ENCODE data around the gene SHROOM3.

SHROOM3 gene

DNA sequence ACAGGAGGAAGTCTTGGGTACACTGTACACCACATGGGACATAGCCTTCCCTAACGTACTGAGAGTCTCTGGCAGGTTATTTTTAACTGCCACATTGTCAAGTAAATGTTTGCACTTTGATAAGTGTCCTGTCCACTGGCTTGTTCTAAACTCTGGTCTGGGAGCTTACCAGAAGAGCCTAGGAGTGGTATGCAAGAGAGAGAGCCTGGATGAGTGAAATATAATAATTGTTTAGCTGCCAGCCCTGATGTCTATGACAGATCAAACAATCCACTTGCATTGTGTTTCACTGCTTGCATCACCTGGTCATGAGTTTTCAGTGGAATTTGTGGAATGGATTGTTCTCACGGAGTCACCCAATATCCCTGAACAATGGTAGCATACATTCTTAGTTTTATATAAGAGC, 91.6 kb downstream of the SHROOM3 start:
- Histone ChIP-seq H3K27me3 (ENCODE audit: control insufficient read depth, insufficient read depth, low read length) (no peaks in the 10 kb centered on the region), H3K9me3 (ENCODE audit: control insufficient read depth, insufficient read depth, low read length) (no peaks in the 10 kb centered on the region), H3K4me3 (ENCODE audit: low read depth, low read length) (no peak overlapping the region), H3K4me1 (ENCODE audit: control insufficient read depth, insufficient read depth, low read length) (no peaks in the 10 kb centered on the region), H3K27ac (ENCODE audit: low read depth, low read length) (no peak overlapping the region), H3K36me3 (ENCODE audit: control insufficient read depth, insufficient read depth, low read length) (no peaks in the 10 kb centered on the region), H3K9ac (ENCODE audit: low read depth, low read length) (no peak overlapping the region)

DNA sequence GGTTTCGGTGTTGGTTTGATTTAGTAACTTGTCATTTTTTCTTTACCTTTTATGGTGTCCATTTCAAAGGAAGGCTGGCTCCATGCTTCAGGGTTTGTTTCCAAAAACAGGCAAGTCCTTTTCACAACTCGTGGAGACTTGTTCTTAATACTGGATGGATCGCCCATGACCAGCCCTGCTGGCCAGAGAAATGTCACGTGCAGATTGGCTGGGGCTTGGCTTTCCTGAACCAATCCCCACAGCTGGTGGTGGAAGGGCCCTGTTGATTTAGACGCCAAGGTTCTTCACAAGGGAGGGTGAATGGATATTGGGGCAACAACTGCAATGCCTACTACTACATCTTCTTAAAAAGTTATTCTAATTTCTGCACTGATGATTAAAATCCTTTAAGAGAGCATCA, 92.6 kb downstream of the SHROOM3 start:
- Histone ChIP-seq H3K9ac (ENCODE audit: low read depth, low read length) (no peak overlapping the region), H3K4me1 (ENCODE audit: control insufficient read depth, insufficient read depth, low read length) (no peaks in the 10 kb centered on the region), H3K9me3 (ENCODE audit: control insufficient read depth, insufficient read depth, low read length) (no peaks in the 10 kb centered on the region), H3K27ac (ENCODE audit: low read depth, low read length) (no peak overlapping the region), H3K4me3 (ENCODE audit: low read depth, low read length) (no peak overlapping the region), H3K36me3 (ENCODE audit: control insufficient read depth, insufficient read depth, low read length) (no peaks in the 10 kb centered on the region), H3K27me3 (ENCODE audit: control insufficient read depth, insufficient read depth, low read length) (no peaks in the 10 kb centered on the region)

DNA sequence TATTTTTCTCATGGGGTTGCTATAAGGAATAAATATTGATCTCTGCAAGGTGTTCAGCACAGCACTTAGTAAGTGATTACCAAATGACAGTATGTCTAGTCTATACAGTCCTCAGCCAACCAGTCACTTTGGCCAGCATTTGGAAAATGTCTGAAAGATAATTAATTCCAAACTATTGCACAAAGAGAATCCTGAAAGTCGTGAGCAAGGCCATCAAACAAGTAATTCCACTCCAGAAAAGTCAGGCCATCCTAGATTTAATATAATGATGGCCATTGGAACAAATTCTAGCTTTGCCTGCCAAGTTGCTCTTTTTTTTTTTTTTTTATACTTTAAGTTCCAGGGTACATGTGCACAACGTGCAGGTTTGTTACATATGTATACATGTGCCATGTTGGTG, 96.6 kb downstream of the SHROOM3 start:
- no peaks in the 10 kb centered on the region for H3K9me3 ChIP-seq (ENCODE audit: control insufficient read depth, insufficient read depth, low read length)

DNA sequence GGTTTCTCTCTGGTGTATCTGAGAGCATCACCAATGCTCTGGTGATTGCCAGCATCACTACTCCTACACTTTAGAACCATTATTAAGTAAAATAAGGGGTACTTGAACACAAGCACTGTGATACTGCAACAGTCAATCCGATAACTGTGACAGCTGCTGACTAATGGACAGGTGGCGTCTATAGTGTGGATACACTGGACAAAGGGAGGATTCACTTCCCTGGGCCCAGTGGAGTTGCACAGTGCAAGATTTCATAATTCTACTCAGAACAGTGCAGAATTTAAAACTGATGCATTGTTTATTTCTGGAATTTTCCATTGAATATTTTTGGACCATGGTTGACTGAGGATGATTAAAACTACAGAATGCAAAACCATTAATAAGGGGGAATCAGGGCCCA, 97.8 kb downstream of the SHROOM3 start:
- peaks cover 12% of the 10 kb centered on the region for H3K4me1 ChIP-seq (ENCODE audit: control insufficient read depth, insufficient read depth, low read length)

More for the DNA sequence above, 96.6 kb downstream of the SHROOM3 start:
- Histone ChIP-seq H3K4me3 (ENCODE audit: low read depth, low read length) (no peak overlapping the region), H3K9ac (ENCODE audit: low read depth, low read length) (no peak overlapping the region), H3K4me1 (ENCODE audit: control insufficient read depth, insufficient read depth, low read length) (peaks cover 12% of the 10 kb centered on the region), H3K36me3 (ENCODE audit: control insufficient read depth, insufficient read depth, low read length) (no peaks in the 10 kb centered on the region), H3K27ac (ENCODE audit: low read depth, low read length) (no peak overlapping the region), H3K27me3 (ENCODE audit: control insufficient read depth, insufficient read depth, low read length) (no peaks in the 10 kb centered on the region)

DNA sequence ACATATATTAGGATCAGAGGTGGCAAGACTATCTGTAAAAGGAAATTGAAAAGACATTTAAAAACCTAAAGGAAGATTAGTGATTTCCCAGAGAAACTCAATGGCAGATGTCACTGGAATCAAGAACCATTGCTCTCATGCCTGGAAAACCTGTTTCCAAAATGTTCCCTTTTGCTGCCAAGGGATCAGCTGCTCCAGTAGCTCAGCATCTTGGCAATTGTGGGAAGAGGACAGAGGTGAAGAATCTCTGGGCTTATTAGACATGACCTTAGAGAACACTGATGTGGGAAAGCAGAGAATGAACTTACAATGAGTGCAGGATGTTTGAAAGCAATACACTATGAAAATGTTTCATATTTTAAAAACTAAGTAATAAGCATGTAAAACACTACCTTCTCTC, 98.3 kb downstream of the SHROOM3 start:
- no peaks in the 10 kb centered on the region for H3K36me3 ChIP-seq (ENCODE audit: control insufficient read depth, insufficient read depth, low read length)
- H3K9ac ChIP-seq (ENCODE audit: low read depth, low read length), result no peak overlapping the region
- H3K9me3 ChIP-seq (ENCODE audit: control insufficient read depth, insufficient read depth, low read length), result no peaks in the 10 kb centered on the region
- H3K4me3 ChIP-seq (ENCODE audit: low read depth, low read length), result no peak overlapping the region
- H3K27me3 ChIP-seq (ENCODE audit: control insufficient read depth, insufficient read depth, low read length), result no peaks in the 10 kb centered on the region
- peaks cover 12% of the 10 kb centered on the region for H3K4me1 ChIP-seq (ENCODE audit: control insufficient read depth, insufficient read depth, low read length)
- H3K27ac ChIP-seq (ENCODE audit: low read depth, low read length), result no peak overlapping the region

More for the DNA sequence above, 97.8 kb downstream of the SHROOM3 start:
- Histone ChIP-seq H3K27me3 (ENCODE audit: control insufficient read depth, insufficient read depth, low read length) (no peaks in the 10 kb centered on the region), H3K36me3 (ENCODE audit: control insufficient read depth, insufficient read depth, low read length) (no peaks in the 10 kb centered on the region), H3K27ac (ENCODE audit: low read depth, low read length) (no peak overlapping the region), H3K9ac (ENCODE audit: low read depth, low read length) (no peak overlapping the region), H3K4me3 (ENCODE audit: low read depth, low read length) (no peak overlapping the region), H3K9me3 (ENCODE audit: control insufficient read depth, insufficient read depth, low read length) (no peaks in the 10 kb centered on the region)

DNA sequence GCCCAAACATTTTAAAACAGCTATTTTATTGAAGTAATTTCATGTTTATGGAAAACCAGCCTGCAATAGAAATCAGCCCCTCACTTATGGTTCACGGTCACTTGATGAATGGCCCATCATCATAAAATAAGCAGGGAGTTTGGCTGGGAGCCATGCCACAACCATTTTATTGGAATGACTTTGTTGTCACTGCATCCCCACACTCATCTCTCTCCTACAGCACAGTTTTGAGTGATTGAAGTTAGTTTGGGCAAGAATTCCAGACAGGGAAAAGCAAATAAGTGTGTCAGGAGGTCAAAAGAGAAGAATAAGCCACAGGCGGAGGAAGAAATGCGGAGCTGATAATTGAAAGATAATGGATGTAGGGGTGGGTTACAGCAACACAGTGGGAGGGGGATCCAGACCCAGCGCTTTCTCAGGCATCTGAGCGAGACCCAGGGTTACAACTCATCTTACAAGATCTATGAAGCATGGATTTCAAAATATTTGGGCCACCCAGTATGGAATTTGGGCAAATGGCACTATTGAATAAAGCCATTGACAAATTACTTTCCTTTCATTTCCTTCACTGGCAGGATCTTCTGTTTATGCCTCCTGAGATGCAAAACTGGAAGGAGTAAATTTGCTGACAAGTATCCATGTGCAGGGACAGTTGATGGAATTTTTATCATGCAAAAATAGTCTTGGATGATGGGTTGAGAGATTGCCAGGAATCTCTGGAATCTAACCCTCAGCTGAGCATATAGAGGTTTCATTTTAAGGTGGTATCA, 100.8 kb downstream of the SHROOM3 start:
- Histone ChIP-seq H3K27ac (ENCODE audit: low read depth, low read length) (no peak overlapping the region), H3K36me3 (ENCODE audit: control insufficient read depth, insufficient read depth, low read length) (no peaks in the 10 kb centered on the region), H3K4me3 (ENCODE audit: low read depth, low read length) (no peak overlapping the region), H3K9me3 (ENCODE audit: control insufficient read depth, insufficient read depth, low read length) (no peaks in the 10 kb centered on the region), H3K27me3 (ENCODE audit: control insufficient read depth, insufficient read depth, low read length) (no peaks in the 10 kb centered on the region), H3K9ac (ENCODE audit: low read depth, low read length) (no peak overlapping the region), H3K4me1 (ENCODE audit: control insufficient read depth, insufficient read depth, low read length) (peaks cover 19% of the 10 kb centered on the region)

DNA sequence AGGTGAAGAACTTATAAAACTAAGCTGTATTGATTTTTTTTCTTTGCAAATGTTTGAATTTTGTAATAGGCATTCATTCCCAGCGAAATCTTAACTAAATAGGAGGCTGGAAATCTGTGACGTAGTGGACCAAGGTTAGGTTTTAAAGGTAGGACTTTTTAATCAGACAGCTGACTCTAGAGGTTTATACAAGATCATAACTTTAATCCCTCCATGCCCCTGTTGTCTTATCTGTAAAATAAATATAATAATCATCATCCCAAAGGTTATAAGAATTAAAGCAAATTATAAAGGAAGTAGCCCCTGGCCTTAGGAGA, 101.3 kb downstream of the SHROOM3 start:
- Histone ChIP-seq H3K4me3 (ENCODE audit: low read depth, low read length) (no peak overlapping the region), H3K27me3 (ENCODE audit: control insufficient read depth, insufficient read depth, low read length) (no peaks in the 10 kb centered on the region), H3K9me3 (ENCODE audit: control insufficient read depth, insufficient read depth, low read length) (no peaks in the 10 kb centered on the region), H3K9ac (ENCODE audit: low read depth, low read length) (no peak overlapping the region), H3K4me1 (ENCODE audit: control insufficient read depth, insufficient read depth, low read length) (peaks cover 20% of the 10 kb centered on the region), H3K27ac (ENCODE audit: low read depth, low read length) (no peak overlapping the region), H3K36me3 (ENCODE audit: control insufficient read depth, insufficient read depth, low read length) (no peaks in the 10 kb centered on the region)

DNA sequence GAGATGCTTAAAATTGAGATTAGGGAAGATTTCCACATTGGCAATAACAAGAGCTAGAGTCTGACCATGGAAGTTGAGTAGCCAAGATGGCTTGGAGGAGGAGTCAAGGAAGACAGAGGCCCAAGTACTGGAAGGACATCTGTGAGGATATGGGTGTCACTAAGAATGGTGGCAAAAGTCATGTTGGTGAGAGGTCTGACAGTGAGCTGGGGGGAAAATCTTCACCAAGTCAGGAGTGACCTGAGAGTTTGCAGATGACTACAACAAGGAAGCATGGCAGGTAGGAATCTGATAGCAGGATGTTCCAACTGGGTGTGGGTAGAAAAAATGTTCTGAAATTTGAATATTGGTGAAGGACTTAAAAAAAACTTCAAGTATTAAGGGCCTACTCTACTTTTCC, 103.3 kb downstream of the SHROOM3 start:
- Histone ChIP-seq H3K4me3 (ENCODE audit: low read depth, low read length) (no peak overlapping the region), H3K36me3 (ENCODE audit: control insufficient read depth, insufficient read depth, low read length) (no peaks in the 10 kb centered on the region), H3K4me1 (ENCODE audit: control insufficient read depth, insufficient read depth, low read length) (peaks cover 20% of the 10 kb centered on the region), H3K27me3 (ENCODE audit: control insufficient read depth, insufficient read depth, low read length) (no peaks in the 10 kb centered on the region), H3K27ac (ENCODE audit: low read depth, low read length) (no peak overlapping the region), H3K9me3 (ENCODE audit: control insufficient read depth, insufficient read depth, low read length) (no peaks in the 10 kb centered on the region), H3K9ac (ENCODE audit: low read depth, low read length) (no peak overlapping the region)

DNA sequence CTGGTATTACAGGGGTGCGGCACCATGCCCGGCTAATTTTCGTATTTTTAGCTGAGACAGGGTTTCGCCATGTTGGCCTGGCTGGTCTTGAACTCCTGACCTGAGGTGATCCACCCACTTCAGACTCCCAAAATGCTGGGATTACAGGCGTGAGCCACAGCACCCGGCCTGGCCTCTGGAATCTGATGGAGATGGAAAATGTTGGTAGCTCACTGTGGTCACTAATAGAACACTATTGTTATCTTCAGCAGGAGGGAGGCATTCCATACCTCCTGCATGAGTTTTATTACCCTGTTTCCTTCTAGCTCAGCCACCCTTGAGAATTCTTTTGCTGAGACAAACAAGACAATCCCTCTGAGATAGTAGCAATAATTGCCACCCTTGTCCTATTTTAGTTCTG, 105.0 kb downstream of the SHROOM3 start:
- no peak overlapping the region for H3K4me3 ChIP-seq (ENCODE audit: low read depth, low read length)
- H3K36me3 ChIP-seq (ENCODE audit: control insufficient read depth, insufficient read depth, low read length), result no peaks in the 10 kb centered on the region
- H3K4me1 ChIP-seq (ENCODE audit: control insufficient read depth, insufficient read depth, low read length), result peaks cover 24% of the 10 kb centered on the region
- H3K27me3 ChIP-seq (ENCODE audit: control insufficient read depth, insufficient read depth, low read length), result no peaks in the 10 kb centered on the region
- peak overlapping the region; percentile 72 for H3K27ac ChIP-seq (ENCODE audit: low read depth, low read length)
- H3K9me3 ChIP-seq (ENCODE audit: control insufficient read depth, insufficient read depth, low read length), result no peaks in the 10 kb centered on the region
- no peak overlapping the region for H3K9ac ChIP-seq (ENCODE audit: low read depth, low read length)

DNA sequence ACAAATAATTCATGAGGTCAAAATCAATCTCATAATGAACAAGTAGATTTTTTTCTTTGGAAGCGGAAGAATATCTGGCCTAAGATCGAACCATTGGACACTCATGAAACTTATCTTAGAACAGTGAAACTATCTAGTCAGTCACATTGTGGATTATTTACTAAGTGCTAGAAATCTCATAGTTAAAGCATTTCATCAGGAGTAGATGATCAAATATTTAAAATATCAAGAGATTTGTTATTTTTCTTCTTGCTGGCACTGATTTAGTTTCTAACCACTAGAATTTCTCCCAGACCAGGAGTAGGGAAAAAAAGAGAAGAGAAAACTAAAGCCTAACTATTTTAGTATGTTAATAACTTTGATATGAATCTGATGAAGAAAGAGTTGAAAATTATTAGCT, 105.5 kb downstream of the SHROOM3 start:
- H3K4me1 ChIP-seq (ENCODE audit: control insufficient read depth, insufficient read depth, low read length), result peaks cover 26% of the 10 kb centered on the region
- H3K9ac ChIP-seq (ENCODE audit: low read depth, low read length), result no peak overlapping the region
- H3K4me3 ChIP-seq (ENCODE audit: low read depth, low read length), result no peak overlapping the region

DNA sequence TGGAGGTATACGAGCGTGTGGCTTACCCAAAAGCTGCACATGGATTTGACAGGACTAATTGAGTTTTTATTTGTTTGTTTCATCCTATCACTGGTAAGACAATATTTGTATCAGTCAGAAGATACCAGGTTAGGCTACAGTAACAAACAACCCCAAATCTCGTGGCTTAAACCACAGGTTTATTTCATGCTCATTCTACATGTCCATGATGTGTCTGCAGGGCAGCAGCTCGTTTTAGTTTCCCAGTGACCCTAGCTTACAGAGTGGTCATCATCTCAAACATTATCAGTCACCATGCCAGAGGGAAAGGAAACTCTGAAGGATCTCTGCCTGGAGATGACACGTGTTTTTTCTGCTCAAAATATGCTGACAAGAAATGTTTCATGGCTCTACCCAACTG, 108.3 kb downstream of the SHROOM3 start:
- H3K36me3 ChIP-seq (ENCODE audit: control insufficient read depth, insufficient read depth, low read length), result no peaks in the 10 kb centered on the region
- H3K27ac ChIP-seq (ENCODE audit: low read depth, low read length), result no peak overlapping the region
- peaks cover 34% of the 10 kb centered on the region for H3K4me1 ChIP-seq (ENCODE audit: control insufficient read depth, insufficient read depth, low read length)

More for the DNA sequence above, 105.5 kb downstream of the SHROOM3 start:
- Histone ChIP-seq H3K27me3 (ENCODE audit: control insufficient read depth, insufficient read depth, low read length) (no peaks in the 10 kb centered on the region), H3K36me3 (ENCODE audit: control insufficient read depth, insufficient read depth, low read length) (no peaks in the 10 kb centered on the region), H3K27ac (ENCODE audit: low read depth, low read length) (peak overlapping the region; percentile 72), H3K9me3 (ENCODE audit: control insufficient read depth, insufficient read depth, low read length) (no peaks in the 10 kb centered on the region)

More for the DNA sequence above, 108.3 kb downstream of the SHROOM3 start:
- no peaks in the 10 kb centered on the region for H3K9me3 ChIP-seq (ENCODE audit: control insufficient read depth, insufficient read depth, low read length)
- no peak overlapping the region for H3K4me3 ChIP-seq (ENCODE audit: low read depth, low read length)
- no peaks in the 10 kb centered on the region for H3K27me3 ChIP-seq (ENCODE audit: control insufficient read depth, insufficient read depth, low read length)
- no peak overlapping the region for H3K9ac ChIP-seq (ENCODE audit: low read depth, low read length)

Measured in HUES48 (cell line).